SK-N-SH (cell line): ENCODE measurements around the gene HINFP. TPM values are rescaled to one million over a fixed set of nuclear protein-coding genes. Genes with fewer than 3 reads are reported as not detected.

Experiments used
- CTCF ChIA-PET: fragments of 300-600, 350-600 bp; formaldehyde crosslinking; extraction: SDS; loops from one replicate; lab custom pipeline; 2021; lab: Yijun Ruan, JAX
- POLR2A ChIA-PET: fragments of 350-600 bp; sonication (Branson Sonifier 250); formaldehyde crosslinking; extraction: SDS; loops from one replicate; lab custom pipeline; 2020; ENCODE audit warnings: antibody characterized with exemption, inconsistent platforms; lab: Yijun Ruan, JAX
- DNase-seq: peaks from one replicate; pipeline ENCODE4 v3.0.0; 2012
- H2AFZ ChIP-seq: fragments of 200-600 bp; sonication (generic); 2 replicates; pipeline ENCODE4 v1.8.1; 2016; ENCODE audit warnings: antibody characterized with exemption, mild to moderate bottlenecking, low read depth
- H3F3A ChIP-seq: fragments of 200-600 bp; sonication (generic); replicated peaks from 2 replicates; pipeline ENCODE3; 2016; ENCODE audit warnings: antibody characterized with exemption, mild to moderate bottlenecking; ENCODE audit not compliant: insufficient read depth
- H3K27ac ChIP-seq, 2 experiments: fragments of 200-500 bp in 1 of 2; fragments of 200-600 bp in 1 of 2; sonication (Bioruptor generic) in 1 of 2; sonication (generic), shearing (Covaris generic) in 1 of 2; 2 replicates each; pipeline versions ENCODE4 v1.5.1 to v1.6.1; 2014 to 2016; ENCODE audit warnings: low read depth in 2 of 2, inconsistent platforms in 1 of 2, low read length in 1 of 2, mild to moderate bottlenecking in 1 of 2, mixed read lengths in 1 of 2
- H3K27me3 ChIP-seq: fragments of 200-600 bp; sonication (generic), shearing (Covaris generic); 2 replicates; pipeline ENCODE4 v1.6.1; 2016; ENCODE audit warnings: mixed run types; ENCODE audit not compliant: insufficient read depth
- H3K36me3 ChIP-seq, 2 experiments: fragments of 200-500 bp in 1 of 2; fragments of 200-600 bp in 1 of 2; sonication (Bioruptor generic) in 1 of 2; sonication (generic) in 1 of 2; replicated peaks in 1 of 2; 2 replicates each; pipeline versions ENCODE3 to v1.5.1; 2014 to 2016; ENCODE audit warnings: low read length in 1 of 2, mild to moderate bottlenecking in 1 of 2; ENCODE audit not compliant: insufficient read depth in 2 of 2, control insufficient read depth in 1 of 2
- H3K4me1 ChIP-seq, 2 experiments: fragments of 200-500 bp in 1 of 2; fragments of 200-600 bp in 1 of 2; sonication (Bioruptor generic) in 1 of 2; sonication (generic), shearing (Covaris generic) in 1 of 2; 2 replicates each; pipeline versions ENCODE4 v1.5.1 to v1.6.1; 2014 to 2016; ENCODE audit warnings: low read depth in 1 of 2, low read length in 1 of 2, mixed run types in 1 of 2; ENCODE audit not compliant: insufficient read depth in 2 of 2, control insufficient read depth in 1 of 2
- H3K4me2 ChIP-seq: fragments of 200-600 bp; sonication (generic), shearing (Covaris generic); 2 replicates; pipeline ENCODE4 v1.6.1; 2017; ENCODE audit warnings: mixed run types
- H3K4me3 ChIP-seq, 2 experiments: fragments of 200-500 bp in 1 of 2; fragments of 200-600 bp in 1 of 2; sonication (Bioruptor generic) in 1 of 2; sonication (generic), shearing (Covaris generic) in 1 of 2; 2 replicates each; pipeline versions ENCODE4 v1.5.1 to v1.8.1; 2014 to 2016; ENCODE audit warnings: low read depth in 2 of 2, inconsistent platforms in 1 of 2, low read length in 1 of 2, mild to moderate bottlenecking in 1 of 2, mixed read lengths in 1 of 2, moderate library complexity in 1 of 2
- H3K79me2 ChIP-seq: fragments of 200-600 bp; sonication (generic); 2 replicates; pipeline ENCODE4 v1.8.1; 2017; ENCODE audit warnings: mild to moderate bottlenecking; ENCODE audit not compliant: insufficient read depth
- H3K9ac ChIP-seq: fragments of 200-600 bp; sonication (generic); 2 replicates; pipeline ENCODE4 v1.6.1; 2017; ENCODE audit warnings: mixed run types
- H3K9me2 ChIP-seq: fragments of 200-600 bp; sonication (generic); 2 replicates; pipeline ENCODE4 v1.6.1; 2017; ENCODE audit warnings: mixed run types
- H3K9me3 ChIP-seq: fragments of 200-600 bp; sonication (generic); 2 replicates; pipeline ENCODE4 v1.6.1; 2017; ENCODE audit warnings: mixed run types, mild to moderate bottlenecking, moderate library complexity
- H4K20me1 ChIP-seq: fragments of 200-600 bp; sonication (generic); 2 replicates; pipeline ENCODE4 v1.6.1; 2017; ENCODE audit warnings: mild to moderate bottlenecking, mixed run types; ENCODE audit not compliant: insufficient read depth
- CHD2 ChIP-seq: fragments of 150-350 bp; IDR thresholded peaks from 2 replicates; pipeline ENCODE4 v1.6.1; 2018; ENCODE audit warnings: low read length; ENCODE audit not compliant: partially characterized antibody
- EP300 ChIP-seq, 2 experiments: IDR thresholded peaks; 2 replicates each; pipeline versions ENCODE4 v1.4.0 to v1.6.1; 2012; ENCODE audit warnings: borderline replicate concordance in 1 of 2, low read depth in 1 of 2, low read length in 1 of 2
- FOSL2 ChIP-seq: IDR thresholded peaks from 2 replicates; pipeline ENCODE4 v1.4.0; 2012; ENCODE audit warnings: low read depth, mild to moderate bottlenecking, moderate library complexity, borderline replicate concordance
- FOXJ3 ChIP-seq: sonication (generic); formaldehyde crosslinking; IDR thresholded peaks from 2 replicates; pipeline ENCODE4 v1.5.1; 2020; ENCODE audit warnings: mild to moderate bottlenecking, missing genetic modification reagents
- FOXM1 ChIP-seq: IDR thresholded peaks from 2 replicates; pipeline ENCODE4 v1.4.0; 2012; ENCODE audit warnings: low read depth, mild to moderate bottlenecking
- GATA2 ChIP-seq: sonication (generic); formaldehyde crosslinking; IDR thresholded peaks from 2 replicates; pipeline ENCODE4 v1.5.0; 2020; ENCODE audit warnings: mild to moderate bottlenecking, missing genetic modification reagents
- JUND ChIP-seq: IDR thresholded peaks from 2 replicates; pipeline ENCODE4 v1.4.0; 2012
- MXI1 ChIP-seq: IDR thresholded peaks from 2 replicates; pipeline ENCODE4 v1.6.1; 2012; ENCODE audit warnings: mild to moderate bottlenecking, low read depth, low read length, improper control_type of control experiment
- PBX3 ChIP-seq: IDR thresholded peaks from 2 replicates; pipeline ENCODE4; 2012
- RFX5 ChIP-seq: IDR thresholded peaks from 2 replicates; pipeline ENCODE4 v1.6.1; 2012; ENCODE audit warnings: mild to moderate bottlenecking, improper control_type of control experiment, low read length
- TAF1 ChIP-seq: IDR thresholded peaks from 2 replicates; pipeline ENCODE4 v1.6.1; 2012; ENCODE audit warnings: low read depth, mild to moderate bottlenecking, low read length, moderate library complexity, borderline replicate concordance
- USF1 ChIP-seq: IDR thresholded peaks from 2 replicates; pipeline ENCODE4 v1.4.0; 2012; ENCODE audit warnings: low read depth, borderline replicate concordance
- ZBTB33 ChIP-seq: IDR thresholded peaks from 2 replicates; pipeline ENCODE4 v1.4.0; 2012; ENCODE audit warnings: low read depth, borderline replicate concordance
- whole genome bisulfite sequencing: methylation state at CpG from one replicate; pipeline ENCODE4 v1.1.6; 2017; ENCODE audit warnings: low lambda C conversion rate; 5-methylcytosine and 5-hydroxymethylcytosine counted together
- polyA plus RNA-seq, 3 experiments: library from polyadenylated mRNA; depleted of rRNA; stranded (reverse); fragments of >200 nt; gene quantifications; 2 replicates each; pipeline ENCODE4 v1.2.3, GENCODE V29; 2012

Gene HINFP
- polyA plus RNA-seq, 1 of the 3 experiments (the other 2 are of a cell fraction), result 21.8 TPM

GRCh38 chr11:119147604-119148333, 26.4 kb downstream of the HINFP start (continued):
- TF ChIP-seq USF1 (no peak), JUND (no peak), FOXJ3 (CRISPR knock-in tag) (no peak), TAF1 (no peak), FOSL2 (no peak), PBX3 (no peak), RFX5 (no peak), GATA2 (CRISPR knock-in tag) (no peak)

- no peaks in the 10 kb centered on the region for H3K9me2 ChIP-seq
- 3% methylated on average over 16 of the region's 16 CpGs for WGBS
- H3K27me3 ChIP-seq, result no peaks in the 10 kb centered on the region
- DNase-seq, result no peak
- H4K20me1 ChIP-seq, result no peaks in the 10 kb centered on the region
- ChIA-PET CTCF (interaction anchor here (0.7 to 2.5 kb wide), 8 partner anchors 9 to 191 kb away, joined by 3 to 11 read pairs (median 5); partner anchors contain the start of genes C2CD2L and DPAGT1), POLR2A (interaction anchor here (1.0 kb wide), 1 partner anchor 8 kb away, joined by 3 read pairs; no protein-coding TSS in a partner anchor)
- no peaks in the 10 kb centered on the region for H3K9me3 ChIP-seq
- H3K4me2 ChIP-seq, result peak overlapping the region; percentile 91
- peak overlapping the region; percentile 67 to 73 for H3K4me3 ChIP-seq
- no peak overlapping the region for H3K27ac ChIP-seq
- H3K4me1 ChIP-seq, result peaks cover 0 to 13% of the 10 kb centered on the region in 2 experiments; a peak in 1 of 4 replicates
- H3F3A ChIP-seq, result no peaks in the 10 kb centered on the region
- H3K36me3 ChIP-seq, result no peaks in the 10 kb centered on the region
- no peaks in the 10 kb centered on the region for H3K79me2 ChIP-seq
- TF ChIP-seq MXI1 (no peak), GATA2 (CRISPR knock-in tag) (no peak)
- TF ChIP-seq, all 33 proteins: peak for 0
- Histone ChIP-seq H2AFZ (peak overlapping the region; percentile 90), H3K9ac (peak overlapping the region; percentile 49; the same call in 1 of the 2 replicates)
These were observed 27.3 kb downstream of the HINFP start for GRCh38 chr11:119148720-119149017.

- ChIA-PET CTCF (interaction anchor here (0.9 to 8.9 kb wide), 10 partner anchors 8 to 172 kb away, joined by 3 to 48 read pairs (median 4); partner anchors contain the start of genes C2CD2L and DPAGT1), POLR2A (interaction anchor here (1.0 kb wide), 1 partner anchor 9 kb away, joined by 3 read pairs; no protein-coding TSS in a partner anchor)
- Histone ChIP-seq H3K4me2 (peak within 1 kb of the TSS; percentile 91), H4K20me1 (no peaks in the 10 kb centered on the region), H3K9ac (peak within 1 kb of the TSS; percentile 49; the same call in 1 of the 2 replicates), H3K9me2 (no peaks in the 10 kb centered on the region), H3K9me3 (no peaks in the 10 kb centered on the region), H3F3A (no peaks in the 10 kb centered on the region), H3K4me1 (peaks cover 0 to 13% of the 10 kb centered on the region in 2 experiments; a peak in 1 of 4 replicates), H3K79me2 (no peaks in the 10 kb centered on the region), H2AFZ (peak within 1 kb of the TSS; percentile 90), H3K36me3 (no peaks in the 10 kb centered on the region), H3K27ac (no peak within 1 kb of the TSS), H3K27me3 (no peaks in the 10 kb centered on the region), H3K4me3 (peak within 1 kb of the TSS; percentile 67 to 73)
- TF ChIP-seq CHD2, result no peak
- no peak for TF ChIP-seq FOXM1
- no peak for TF ChIP-seq EP300 (IDR thresholded peaks at IDR 0.05; ENCODE audit: borderline replicate concordance in 1 of 2, low read depth in 1 of 2, low read length in 1 of 2)
- TF ChIP-seq ZBTB33, result no peak
- peak; percentile 82 for DNase-seq
- 3% methylated on average over 21 of the region's 73 CpGs for WGBS
These were observed 27.8 kb downstream of the HINFP start, which contains the start of gene ABCG4 for GRCh38 chr11:119149018-119149785. ABCG4 (plus strand) TSS chr11:119149052; CDS start chr11:119149966, 914 bp downstream.
